G401 (cell line): ENCODE results near the gene POGZ. TPM values are rescaled to one million over a fixed set of nuclear protein-coding genes. Genes with fewer than 3 reads are reported as not detected.

ENCODE experiments used
- total RNA-seq: library from RNA; depleted of rRNA; stranded (reverse); fragments of >200 nt; shearing (Covaris generic); gene quantifications from 2 replicates; pipeline ENCODE4 v1.2.3, GENCODE V29; 2014; rRNA removed

Gene POGZ
- total RNA-seq, 1 experiment from 2014 or later = 14.0 TPM

Other genes with a start within 250 kb of the POGZ start
- 242 and 285 TPM in 2 replicates for gene PSMD4, start 204.8 kb downstream of the POGZ start, total RNA-seq
- gene ZNF687, start 177.2 kb downstream of the POGZ start, total RNA-seq = 14.6 and 20.3 TPM in 2 replicates
- gene PI4KB, start 132.1 kb downstream of the POGZ start, total RNA-seq = 19.1 and 40.6 TPM in 2 replicates
- 102 and 125 TPM in 2 replicates for gene RFX5, start 112.2 kb downstream of the POGZ start, total RNA-seq
- gene SELENBP1, start 86.8 kb downstream of the POGZ start, total RNA-seq = 0.27 TPM in 1 of 2 replicates, not detected in the other
- gene PSMB4, start 59.9 kb downstream of the POGZ start, total RNA-seq = 518 and 580 TPM in 2 replicates
- gene CGN, start 51.9 kb upstream of the POGZ start, total RNA-seq = 11.4 and 18.6 TPM in 2 replicates
- gene TUFT1, start 80.8 kb upstream of the POGZ start, total RNA-seq = 3.5 and 8.2 TPM in 2 replicates
- gene SNX27, start 152.6 kb upstream of the POGZ start, total RNA-seq = 25.5 and 32.7 TPM in 2 replicates